GM18508 (cell line): ENCODE results near the gene AP1M1.

ENCODE experiments used
- ATAC-seq: cut with Tn5 transposase; IDR thresholded peaks from one replicate; pipeline ENCODE4 v1.9.1; 2021; ENCODE audit warnings: moderate number of reproducible peaks; ENCODE audit not compliant: insufficient read depth, unreplicated experiment

The AP1M1 gene

GRCh38 chr19:16285769-16286498 is 88.2 kb downstream of the AP1M1 start:
- ATAC-seq = no peak

- ATAC-seq = no peak
Observed at GRCh38 chr19:16288544-16288943, 90.8 kb downstream of the AP1M1 start.

GRCh38 chr19:16289594-16289993 is 91.9 kb downstream of the AP1M1 start:
- no peak for ATAC-seq

- ATAC-seq = no peak
Observed at GRCh38 chr19:16290692-16291091, 93.0 kb downstream of the AP1M1 start.

GRCh38 chr19:16293118-16294091 is 95.7 kb downstream of the AP1M1 start:
- ATAC-seq = no peak

GRCh38 chr19:16295057-16295456 is 97.3 kb downstream of the AP1M1 start:
- ATAC-seq = no peak
